GM21717 (cell line): ENCODE results near the gene CBLB.
A peak's percentile ranks its signal among the peaks of the same experiment; 100 is the strongest.
"Not testable (repeated sequence)": the region's sequence is repeated elsewhere in the genome, so short reads cannot be mapped to it uniquely, and the experiment has no call there.

Experiments
- ATAC-seq: cut with Tn5 transposase; IDR thresholded peaks from one replicate; pipeline ENCODE4 v1.9.1; 2021; ENCODE audit warnings: mild to moderate bottlenecking, moderate library complexity; ENCODE audit not compliant: unreplicated experiment

CBLB gene

GRCh38 chr3:105823149-105823867 lies 45.5 kb downstream of the CBLB start:
- ATAC-seq: no peak

- no peak for ATAC-seq
These were observed 46.4 kb downstream of the CBLB start for GRCh38 chr3:105822171-105823123.

GRCh38 chr3:105821433-105821832 lies 47.4 kb downstream of the CBLB start:
- no peak for ATAC-seq

DNA sequence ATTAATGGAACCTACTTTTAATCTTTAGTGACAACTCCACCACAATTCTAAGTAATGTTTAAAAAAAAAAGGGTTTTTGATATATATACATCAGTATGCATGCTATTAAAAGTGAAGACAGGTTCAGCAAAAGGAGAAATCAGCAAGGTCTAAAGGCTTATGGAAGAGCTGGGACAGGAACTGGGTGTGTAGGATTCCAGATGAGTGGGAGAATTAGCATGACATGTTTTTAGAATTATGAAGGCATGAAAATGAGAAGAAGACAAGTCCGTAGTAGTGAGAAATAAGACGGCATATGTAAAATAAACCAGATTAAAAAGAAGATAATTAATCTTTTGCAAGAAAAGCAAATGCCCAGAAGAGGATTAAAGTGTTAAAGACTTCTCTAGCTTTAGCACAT lies 52.0 kb downstream of the CBLB start:
- no peak for ATAC-seq

DNA sequence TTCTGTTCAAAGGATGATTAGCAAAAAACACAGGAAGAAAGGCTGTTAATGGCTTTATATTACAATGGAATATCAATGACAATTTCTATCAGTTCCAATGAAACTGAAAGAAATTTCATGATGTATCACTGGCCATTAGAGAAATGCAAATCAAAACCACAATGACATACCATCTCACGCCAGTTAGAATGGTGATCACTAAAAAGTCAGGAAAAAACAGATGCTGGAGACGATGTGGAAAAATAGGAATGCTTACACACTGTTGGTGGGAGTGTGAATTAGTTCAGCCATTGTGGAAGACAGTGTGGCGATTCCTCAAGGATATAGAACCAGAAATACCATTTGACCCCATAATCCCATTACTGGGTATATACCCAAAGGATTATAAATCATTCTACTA lies 53.5 kb downstream of the CBLB start:
- not testable (repeated sequence) for ATAC-seq

DNA sequence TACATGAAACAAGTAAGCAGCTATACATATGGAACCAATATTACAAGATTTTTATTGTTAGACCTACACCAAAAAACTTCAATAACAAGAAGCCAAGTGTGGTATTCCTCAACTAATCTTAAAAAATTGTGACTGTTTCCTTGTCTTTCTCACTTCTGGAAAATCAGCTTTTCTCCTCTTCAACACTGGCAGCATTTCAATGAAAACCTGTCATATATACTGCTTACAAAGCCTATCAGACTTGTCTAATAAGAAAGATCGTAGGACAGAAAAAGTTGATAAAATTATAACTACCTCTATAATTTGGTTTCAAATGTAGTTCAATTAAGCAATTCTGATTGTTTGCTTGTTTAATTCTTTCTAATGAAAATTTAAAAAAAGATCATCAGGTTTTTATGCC lies 55.1 kb downstream of the CBLB start:
- ATAC-seq: no peak

GRCh38 chr3:105812194-105812586 lies 56.6 kb downstream of the CBLB start:
- no peak for ATAC-seq

- ATAC-seq: no peak
These were observed 57.2 kb downstream of the CBLB start for GRCh38 chr3:105811518-105812193.

- no peak for ATAC-seq
These were observed 59.5 kb downstream of the CBLB start for GRCh38 chr3:105809208-105809888.

GRCh38 chr3:105807701-105808100 lies 61.1 kb downstream of the CBLB start:
- ATAC-seq: no peak

- ATAC-seq: no peak
These were observed 61.7 kb downstream of the CBLB start for GRCh38 chr3:105807146-105807545.

DNA sequence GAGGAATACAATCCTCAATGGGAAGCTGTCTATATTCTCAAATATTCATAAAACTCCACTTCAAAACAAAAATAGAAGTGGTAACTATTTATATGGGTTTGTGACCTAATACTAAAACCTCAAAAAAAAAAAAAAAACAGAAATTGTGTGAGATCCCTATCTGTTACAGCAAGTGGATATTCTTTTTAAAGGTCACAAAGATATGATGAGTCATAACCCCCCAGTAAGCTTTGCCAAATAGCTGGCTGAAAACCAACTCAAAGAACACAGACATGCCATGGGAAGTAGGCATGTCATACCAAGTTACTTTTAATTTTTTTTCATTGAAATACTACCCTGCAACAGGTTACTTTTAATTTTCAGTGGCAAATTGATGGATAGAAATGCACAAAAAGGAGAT lies 62.5 kb downstream of the CBLB start:
- ATAC-seq: no peak

DNA sequence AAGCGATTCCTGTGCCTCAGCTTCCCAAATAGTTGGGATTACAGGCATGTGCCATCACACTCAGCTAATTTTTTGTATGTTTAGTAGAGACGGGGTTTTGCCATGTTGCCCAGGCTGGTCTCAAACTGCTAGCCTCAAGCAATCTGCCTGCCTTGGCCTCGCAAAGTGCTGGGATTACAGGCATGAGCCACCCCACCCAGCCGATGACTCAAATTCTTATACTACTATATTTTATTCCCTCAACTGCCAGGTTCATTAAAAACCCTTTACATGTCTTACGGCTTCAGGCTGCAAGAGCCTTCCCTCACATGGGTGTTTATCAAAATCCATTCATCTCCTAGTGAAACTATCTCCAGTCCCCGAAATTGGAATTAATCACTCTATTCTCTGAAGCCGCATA lies 63.4 kb downstream of the CBLB start:
- ATAC-seq: no peak

GRCh38 chr3:105802118-105802706 lies 66.6 kb downstream of the CBLB start:
- no peak for ATAC-seq

- no peak for ATAC-seq
These were observed 67.4 kb downstream of the CBLB start for GRCh38 chr3:105801397-105801796.

- ATAC-seq: no peak
These were observed 68.5 kb downstream of the CBLB start for GRCh38 chr3:105800320-105800719.

- no peak for ATAC-seq
These were observed 69.5 kb downstream of the CBLB start for GRCh38 chr3:105799286-105799685.

- ATAC-seq: peak; percentile 83
These were observed 70.4 kb downstream of the CBLB start for GRCh38 chr3:105798381-105798934.

DNA sequence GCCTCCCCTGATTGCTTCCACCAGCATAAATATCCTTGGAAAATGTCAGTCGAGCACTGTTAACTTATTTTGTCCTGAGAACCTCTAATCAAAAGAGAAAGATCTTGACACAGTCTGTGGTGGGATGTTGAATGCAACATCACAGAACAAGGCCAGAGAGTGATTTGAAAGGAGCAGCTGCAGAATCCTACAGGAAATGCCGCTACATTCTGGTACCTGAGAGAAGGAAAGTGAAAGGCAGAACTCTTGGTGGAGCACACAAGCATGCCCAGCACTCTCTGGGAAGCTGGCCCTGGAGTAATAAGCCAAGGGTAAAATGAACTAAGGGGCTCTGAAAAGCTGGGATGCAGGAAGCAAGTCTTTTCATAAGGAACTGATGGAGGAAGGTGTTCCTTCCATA lies 75.8 kb downstream of the CBLB start:
- ATAC-seq: no peak
